HEK293 (cell line): ENCODE results near the gene TLR2.

Experiments used
- CTCF ChIA-PET: fragments of 350-600 bp; formaldehyde crosslinking; extraction: SDS; loops from one replicate; lab custom pipeline; 2021; ENCODE audit warnings: antibody characterized with exemption; lab: Yijun Ruan, JAX
- POLR2A ChIA-PET: fragments of 300-600 bp; formaldehyde crosslinking; extraction: SDS; loops from one replicate; lab custom pipeline; 2020; ENCODE audit warnings: antibody characterized with exemption, inconsistent platforms; lab: Yijun Ruan, JAX
- H3K27ac ChIP-seq: fragments of 200-500 bp; sonication (Bioruptor generic); 2 replicates; pipeline ENCODE4 v1.5.1; 2014; ENCODE audit warnings: low read depth, low read length, control low read depth, inconsistent platforms; ENCODE audit errors: extremely low read depth
- H3K36me3 ChIP-seq, 2 experiments: fragments of 200-500 bp in 1 of 2; sonication (Bioruptor generic) in 1 of 2; 1 replicate in 1 of 2; 2 replicates in 1 of 2; pipeline ENCODE4 v1.5.1; 2014 to 2017; ENCODE audit warnings: inconsistent platforms in 2 of 2, low read length in 2 of 2; ENCODE audit not compliant: control insufficient read depth in 2 of 2, insufficient read depth in 1 of 2
- H3K4me1 ChIP-seq: fragments of 200-500 bp; sonication (Bioruptor generic); 2 replicates; pipeline ENCODE4 v1.5.1; 2014; ENCODE audit warnings: mild to moderate bottlenecking, low read length, inconsistent platforms; ENCODE audit not compliant: control insufficient read depth, insufficient read depth
- H3K4me3 ChIP-seq: 2 replicates; pipeline ENCODE4 v1.5.1; 2011; ENCODE audit warnings: low read depth, mild to moderate bottlenecking, control low read depth, low read length, moderate library complexity
- H3K9me3 ChIP-seq: fragments of 200-500 bp; sonication (Bioruptor generic); 2 replicates; pipeline ENCODE4 v1.5.1; 2014; ENCODE audit warnings: low read depth, low read length, inconsistent platforms; ENCODE audit not compliant: control insufficient read depth, insufficient read depth
- GFI1B ChIP-seq: fragments of 450-650 bp; formaldehyde crosslinking; IDR thresholded peaks from 2 replicates; pipeline ENCODE4 v1.5.1; 2016; ENCODE audit warnings: missing biosample characterization, missing genetic modification characterization
- KLF10 ChIP-seq: fragments of 450-650 bp; IDR thresholded peaks from 2 replicates; pipeline ENCODE4 v1.5.1; 2018; ENCODE audit warnings: missing biosample characterization, mild to moderate bottlenecking, missing genetic modification characterization
- KLF8 ChIP-seq: fragments of 450-650 bp; formaldehyde crosslinking; IDR thresholded peaks from 2 replicates; pipeline ENCODE4 v1.5.1; 2016; ENCODE audit warnings: missing biosample characterization, missing genetic modification characterization
- SP2 ChIP-seq: fragments of 450-650 bp; formaldehyde crosslinking; IDR thresholded peaks from 2 replicates; pipeline ENCODE4 v1.5.1; 2016; ENCODE audit warnings: missing biosample characterization, missing genetic modification characterization
- TRIM28 ChIP-seq: IDR thresholded peaks from 2 replicates; pipeline ENCODE4 v1.6.1; 2011; ENCODE audit warnings: low read length, control low read depth, borderline replicate concordance
- ZFP3 ChIP-seq: fragments of 450-650 bp; formaldehyde crosslinking; IDR thresholded peaks from 2 replicates; pipeline ENCODE4 v1.5.1; 2016; ENCODE audit warnings: low read depth, missing biosample characterization, missing genetic modification characterization
- ZNF16 ChIP-seq: fragments of 450-650 bp; formaldehyde crosslinking; IDR thresholded peaks from 2 replicates; pipeline ENCODE4 v1.5.1; 2016; ENCODE audit warnings: low read depth, missing biosample characterization, missing genetic modification characterization
- ZNF169 ChIP-seq: fragments of 450-650 bp; formaldehyde crosslinking; IDR thresholded peaks from 2 replicates; pipeline ENCODE4 v1.5.1; 2016; ENCODE audit warnings: missing biosample characterization, missing genetic modification characterization
- ZNF184 ChIP-seq: fragments of 450-650 bp; IDR thresholded peaks from 2 replicates; pipeline ENCODE4 v1.5.1; 2018; ENCODE audit warnings: missing biosample characterization, mild to moderate bottlenecking, missing genetic modification characterization
- ZNF223 ChIP-seq: fragments of 450-650 bp; formaldehyde crosslinking; IDR thresholded peaks from 2 replicates; pipeline ENCODE4 v1.5.1; 2016; ENCODE audit warnings: missing biosample characterization, missing genetic modification characterization
- ZNF23 ChIP-seq: fragments of 450-650 bp; formaldehyde crosslinking; IDR thresholded peaks from 2 replicates; pipeline ENCODE4 v1.5.1; 2016; ENCODE audit warnings: missing biosample characterization, missing genetic modification characterization, borderline replicate concordance
- ZNF292 ChIP-seq: fragments of 450-650 bp; formaldehyde crosslinking; IDR thresholded peaks from 2 replicates; pipeline ENCODE4 v1.5.1; 2016; ENCODE audit warnings: low read depth, missing biosample characterization, missing genetic modification characterization, borderline replicate concordance
- ZNF366 ChIP-seq: fragments of 450-650 bp; formaldehyde crosslinking; conservative IDR thresholded peaks from 2 replicates; pipeline ENCODE4 v1.5.1; 2016; ENCODE audit warnings: missing biosample characterization, missing genetic modification characterization
- ZNF521 ChIP-seq: fragments of 450-650 bp; formaldehyde crosslinking; IDR thresholded peaks from 2 replicates; pipeline ENCODE4 v1.5.1; 2017; ENCODE audit warnings: missing biosample characterization, mild to moderate bottlenecking, missing genetic modification characterization
- ZNF621 ChIP-seq: fragments of 450-650 bp; formaldehyde crosslinking; IDR thresholded peaks from 2 replicates; pipeline ENCODE4 v1.5.1; 2017; ENCODE audit warnings: missing biosample characterization, missing genetic modification characterization
- ZNF660 ChIP-seq: fragments of 450-650 bp; IDR thresholded peaks from 2 replicates; pipeline ENCODE4 v1.5.1; 2018; ENCODE audit warnings: missing biosample characterization, mild to moderate bottlenecking, missing genetic modification characterization
- ZNF707 ChIP-seq: fragments of 450-650 bp; formaldehyde crosslinking; IDR thresholded peaks from 2 replicates; pipeline ENCODE4 v1.5.1; 2016; ENCODE audit warnings: missing biosample characterization, missing genetic modification characterization
- ZNF76 ChIP-seq: fragments of 450-650 bp; formaldehyde crosslinking; IDR thresholded peaks from 2 replicates; pipeline ENCODE4; 2016; ENCODE audit warnings: low read depth, missing biosample characterization, missing genetic modification characterization, borderline replicate concordance
- ZNF792 ChIP-seq: fragments of 450-650 bp; formaldehyde crosslinking; IDR thresholded peaks from 2 replicates; pipeline ENCODE4 v1.5.1; 2016; ENCODE audit warnings: missing biosample characterization, missing genetic modification characterization
- TF ChIP-seq, protein P1 (sequence below): IDR thresholded peaks from 2 replicates; pipeline ENCODE4 v1.6.1; 2011; ENCODE audit warnings: mild to moderate bottlenecking, low read depth, low read length, borderline replicate concordance
- TF ChIP-seq, protein P2 (sequence below): fragments of 450-650 bp; formaldehyde crosslinking; IDR thresholded peaks from 2 replicates; pipeline ENCODE4 v1.5.1; 2016; ENCODE audit warnings: missing biosample characterization, missing genetic modification characterization
- TF ChIP-seq, protein P3 (sequence below): fragments of 450-650 bp; formaldehyde crosslinking; IDR thresholded peaks from 2 replicates; pipeline ENCODE4 v1.5.1; 2016; ENCODE audit warnings: missing biosample characterization, missing genetic modification characterization

Gene TLR2

DNA sequence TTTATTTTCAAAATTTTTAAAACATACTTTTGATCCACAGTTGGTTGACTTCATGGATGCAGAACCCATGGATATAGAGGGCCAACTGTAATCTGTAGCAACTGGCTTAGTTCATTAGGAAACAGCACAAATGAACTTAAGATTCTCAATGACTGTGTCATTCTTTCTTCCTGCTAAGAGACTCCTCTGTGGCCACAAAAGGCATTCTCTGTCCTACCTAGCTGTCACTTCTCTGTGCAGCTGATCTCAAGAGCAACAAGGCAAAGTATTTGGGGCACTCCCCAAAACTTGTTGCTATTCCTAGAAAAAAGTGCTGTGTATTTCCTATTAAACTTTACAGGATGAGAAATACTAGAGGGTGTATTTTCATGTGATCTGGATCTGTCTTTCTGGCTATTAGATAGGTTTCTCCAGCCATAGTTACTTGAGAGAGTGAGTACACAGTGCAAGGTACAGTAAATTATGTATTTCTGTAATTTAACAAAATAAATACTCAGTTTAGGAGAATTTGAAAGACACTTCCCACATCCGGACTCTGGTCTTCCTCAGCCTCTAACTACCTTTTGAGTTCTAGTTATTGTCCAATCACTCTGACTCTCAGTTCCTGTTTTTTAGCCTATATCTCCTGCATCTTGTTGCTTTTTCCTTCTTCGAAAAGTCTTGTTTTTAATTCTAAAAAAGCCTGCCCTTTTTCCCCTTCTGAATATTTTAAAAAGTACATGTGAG lies 21.8 kb downstream of the TLR2 start (continued):
- TF ChIP-seq ZNF23 (tag by site-specific recombination), result no peak
- TF ChIP-seq ZFP3 (tag by site-specific recombination), result no peak
- TF ChIP-seq ZNF169 (tag by site-specific recombination), result no peak
- TF ChIP-seq ZNF521, result no peak
- TF ChIP-seq ZNF366 (tag by site-specific recombination), result no peak
- no peak for TF ChIP-seq KLF8 (tag by site-specific recombination)
- TF ChIP-seq, all 188 proteins: peak for 0

DNA sequence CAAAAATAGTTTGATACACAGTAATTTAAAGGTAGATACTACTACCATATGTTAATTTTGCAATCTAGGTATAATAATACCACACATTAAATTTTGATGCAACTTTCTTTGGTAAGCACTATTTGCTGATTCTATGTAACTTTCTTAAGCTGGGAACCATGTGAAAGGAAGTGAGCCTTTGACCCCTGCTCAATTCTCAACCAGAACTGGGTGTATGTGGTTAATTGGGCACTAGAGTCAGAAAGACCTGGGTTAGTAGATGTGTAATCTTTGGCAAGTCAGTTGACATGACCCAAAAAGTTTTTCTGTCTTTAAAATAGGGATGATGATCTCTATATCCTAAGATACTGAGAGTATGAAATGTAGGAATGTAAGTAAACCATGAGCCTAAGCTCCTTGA lies 22.4 kb downstream of the TLR2 start:
- CTCF ChIA-PET, result interaction anchor here (0.6 to 0.7 kb wide), 2 partner anchors 35 to 1610 kb away, joined by 3 read pairs; no protein-coding TSS in a partner anchor
- Histone ChIP-seq H3K4me1 (no peaks in the 10 kb centered on the region), H3K36me3 (no peaks in the 10 kb centered on the region), H3K27ac (no peak overlapping the region), H3K4me3 (no peak overlapping the region), H3K9me3 (no peaks in the 10 kb centered on the region)
- TF ChIP-seq, protein P1, sequence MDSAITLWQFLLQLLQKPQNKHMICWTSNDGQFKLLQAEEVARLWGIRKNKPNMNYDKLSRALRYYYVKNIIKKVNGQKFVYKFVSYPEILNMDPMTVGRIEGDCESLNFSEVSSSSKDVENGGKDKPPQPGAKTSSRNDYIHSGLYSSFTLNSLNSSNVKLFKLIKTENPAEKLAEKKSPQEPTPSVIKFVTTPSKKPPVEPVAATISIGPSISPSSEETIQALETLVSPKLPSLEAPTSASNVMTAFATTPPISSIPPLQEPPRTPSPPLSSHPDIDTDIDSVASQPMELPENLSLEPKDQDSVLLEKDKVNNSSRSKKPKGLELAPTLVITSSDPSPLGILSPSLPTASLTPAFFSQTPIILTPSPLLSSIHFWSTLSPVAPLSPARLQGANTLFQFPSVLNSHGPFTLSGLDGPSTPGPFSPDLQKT, result no peak
- TF ChIP-seq GFI1B (no peak), ZNF169 (tag by site-specific recombination) (no peak), ZNF792 (tag by site-specific recombination) (no peak), ZNF292 (tag by site-specific recombination) (no peak)
- POLR2A ChIA-PET, result no interaction called here

DNA sequence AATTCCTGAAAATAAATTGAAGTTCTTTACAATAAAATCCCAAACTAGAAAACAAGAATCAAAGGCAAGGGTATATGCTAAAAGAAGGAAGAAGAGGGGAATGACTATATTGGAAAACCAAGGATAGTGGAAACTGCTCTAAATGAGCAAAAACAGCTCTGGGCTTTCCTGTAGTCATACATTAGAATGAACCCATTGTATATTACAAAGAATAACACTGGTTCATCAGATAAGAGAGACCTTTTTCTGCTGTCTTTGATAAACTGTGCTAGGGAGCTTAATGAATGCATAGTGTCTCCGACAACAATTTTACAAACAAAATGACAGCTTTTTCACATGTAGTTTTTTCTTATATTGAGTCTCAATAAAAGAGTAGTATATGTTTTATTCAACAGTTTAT lies 26.6 kb downstream of the TLR2 start:
- Histone ChIP-seq H3K36me3 (no peaks in the 10 kb centered on the region), H3K4me1 (no peaks in the 10 kb centered on the region), H3K27ac (no peak overlapping the region), H3K9me3 (no peaks in the 10 kb centered on the region), H3K4me3 (no peak overlapping the region)
- no peak for TF ChIP-seq ZNF16 (tag by site-specific recombination)
- no peak for TF ChIP-seq ZNF660 (tag by site-specific recombination)
- TF ChIP-seq ZNF223 (tag by site-specific recombination), result no peak
- TF ChIP-seq ZNF621, result no peak
- TF ChIP-seq ZNF76 (tag by site-specific recombination), result no peak
- no peak for TF ChIP-seq ZNF707
- TF ChIP-seq TRIM28, result no peak
- TF ChIP-seq, protein P2, sequence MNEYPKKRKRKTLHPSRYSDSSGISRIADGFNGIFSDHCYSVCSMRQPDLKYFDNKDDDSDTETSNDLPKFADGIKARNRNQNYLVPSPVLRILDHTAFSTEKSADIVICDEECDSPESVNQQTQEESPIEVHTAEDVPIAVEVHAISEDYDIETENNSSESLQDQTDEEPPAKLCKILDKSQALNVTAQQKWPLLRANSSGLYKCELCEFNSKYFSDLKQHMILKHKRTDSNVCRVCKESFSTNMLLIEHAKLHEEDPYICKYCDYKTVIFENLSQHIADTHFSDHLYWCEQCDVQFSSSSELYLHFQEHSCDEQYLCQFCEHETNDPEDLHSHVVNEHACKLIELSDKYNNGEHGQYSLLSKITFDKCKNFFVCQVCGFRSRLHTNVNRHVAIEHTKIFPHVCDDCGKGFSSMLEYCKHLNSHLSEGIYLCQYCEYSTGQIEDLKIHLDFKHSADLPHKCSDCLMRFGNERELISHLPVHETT, result no peak
- TF ChIP-seq, protein P3, sequence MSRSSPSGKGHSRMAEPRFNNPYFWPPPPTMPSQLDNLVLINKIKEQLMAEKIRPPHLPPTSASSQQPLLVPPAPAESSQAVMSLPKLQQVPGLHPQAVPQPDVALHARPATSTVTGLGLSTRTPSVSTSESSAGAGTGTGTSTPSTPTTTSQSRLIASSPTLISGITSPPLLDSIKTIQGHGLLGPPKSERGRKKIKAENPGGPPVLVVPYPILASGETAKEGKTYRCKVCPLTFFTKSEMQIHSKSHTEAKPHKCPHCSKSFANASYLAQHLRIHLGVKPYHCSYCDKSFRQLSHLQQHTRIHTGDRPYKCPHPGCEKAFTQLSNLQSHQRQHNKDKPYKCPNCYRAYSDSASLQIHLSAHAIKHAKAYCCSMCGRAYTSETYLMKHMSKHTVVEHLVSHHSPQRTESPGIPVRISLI (tag by site-specific recombination), result no peak
- no peak for TF ChIP-seq KLF10 (tag by site-specific recombination)
- TF ChIP-seq ZNF184 (tag by site-specific recombination), result no peak
- TF ChIP-seq SP2, result no peak
- ChIA-PET CTCF (no interaction called here), POLR2A (no interaction called here)
